Activated naive CD8-positive, alpha-beta T cell treated with anti-CD3 and anti-CD28 coated beads for 36 hours (primary cell): ENCODE results near the gene HIP1. TPM values are rescaled to one million over a fixed set of nuclear protein-coding genes. Genes with fewer than 3 reads are reported as not detected.
"Not testable (repeated sequence)": the region's sequence is repeated elsewhere in the genome, so short reads cannot be mapped to it uniquely, and the experiment has no call there.

Source experiments
- DNase-seq: peaks from one replicate; pipeline ENCODE4 v3.0.0; 2021
- H3K27ac Mint-ChIP-seq: one replicate; pipeline ENCODE4 v1.8.0; 2022; ENCODE audit warnings: mild to moderate bottlenecking, moderate library complexity, mixed read lengths
- H3K27me3 Mint-ChIP-seq: one replicate; pipeline ENCODE4 v1.8.0; 2022; ENCODE audit warnings: mild to moderate bottlenecking, mixed read lengths
- H3K36me3 Mint-ChIP-seq: one replicate; pipeline ENCODE4 v1.8.0; 2021; ENCODE audit warnings: mild to moderate bottlenecking, mixed read lengths
- H3K4me1 Mint-ChIP-seq: one replicate; pipeline ENCODE4 v1.8.0; 2021; ENCODE audit warnings: mixed read lengths
- H3K4me3 Mint-ChIP-seq: one replicate; pipeline ENCODE4 v1.8.0; 2022; ENCODE audit warnings: mild to moderate bottlenecking, moderate library complexity, mixed read lengths
- H3K9me3 Mint-ChIP-seq: one replicate; pipeline ENCODE4 v1.8.0; 2022; ENCODE audit warnings: mixed read lengths
- total RNA-seq, 2 experiments: library from RNA; stranded (reverse); gene quantifications; one replicate each; pipeline ENCODE4 v1.2.3, GENCODE V29; 2021

Gene HIP1
- total RNA-seq, 2 experiments from 2014 or later = 1.4 to 1.9 TPM

- Mint-ChIP-seq H3K27me3 (peaks cover 3% of the 10 kb centered on the region), H3K9me3 (peaks cover 23% of the 10 kb centered on the region), H3K4me3 (no peak overlapping the region), H3K27ac (no peak overlapping the region), H3K4me1 (peaks cover 11% of the 10 kb centered on the region), H3K36me3 (peaks cover 6% of the 10 kb centered on the region)
- DNase-seq = no peak
Observed at GRCh38 chr7:75711656-75712514, 26.9 kb downstream of the HIP1 start.

- DNase-seq = no peak
- Mint-ChIP-seq H3K36me3 (peaks cover 6% of the 10 kb centered on the region), H3K27me3 (peaks cover 3% of the 10 kb centered on the region), H3K27ac (no peak overlapping the region), H3K9me3 (peaks cover 23% of the 10 kb centered on the region), H3K4me3 (no peak overlapping the region), H3K4me1 (peaks cover 11% of the 10 kb centered on the region)
Observed at GRCh38 chr7:75711076-75711475, 27.7 kb downstream of the HIP1 start.

- no peaks in the 10 kb centered on the region for H3K27me3 Mint-ChIP-seq
- no peak for DNase-seq
- no peaks in the 10 kb centered on the region for H3K4me1 Mint-ChIP-seq
- no peak overlapping the region for H3K4me3 Mint-ChIP-seq
- no peaks in the 10 kb centered on the region for H3K36me3 Mint-ChIP-seq
- H3K9me3 Mint-ChIP-seq = peaks cover 11% of the 10 kb centered on the region
- no peak overlapping the region for H3K27ac Mint-ChIP-seq
Observed at GRCh38 chr7:75704928-75705327, 33.8 kb downstream of the HIP1 start.

- Mint-ChIP-seq H3K27me3 (no peaks in the 10 kb centered on the region), H3K4me1 (no peaks in the 10 kb centered on the region), H3K9me3 (no peaks in the 10 kb centered on the region), H3K27ac (no peak overlapping the region), H3K4me3 (no peak overlapping the region), H3K36me3 (no peaks in the 10 kb centered on the region)
- DNase-seq = no peak
Observed at GRCh38 chr7:75702515-75702914, 36.2 kb downstream of the HIP1 start.

GRCh38 chr7:75699993-75700392, 38.7 kb downstream of the HIP1 start:
- DNase-seq = no peak
- Mint-ChIP-seq H3K4me3 (no peak overlapping the region), H3K9me3 (no peaks in the 10 kb centered on the region), H3K4me1 (no peaks in the 10 kb centered on the region), H3K36me3 (no peaks in the 10 kb centered on the region), H3K27me3 (no peaks in the 10 kb centered on the region), H3K27ac (no peak overlapping the region)

GRCh38 chr7:75698358-75698757, 40.4 kb downstream of the HIP1 start:
- no peaks in the 10 kb centered on the region for H3K27me3 Mint-ChIP-seq

GRCh38 chr7:75696263-75697037, 42.3 kb downstream of the HIP1 start:
- Mint-ChIP-seq H3K36me3 (no peaks in the 10 kb centered on the region), H3K4me3 (no peak overlapping the region), H3K27ac (no peak overlapping the region), H3K27me3 (no peaks in the 10 kb centered on the region), H3K9me3 (no peaks in the 10 kb centered on the region), H3K4me1 (no peaks in the 10 kb centered on the region)
- no peak for DNase-seq

More at GRCh38 chr7:75698358-75698757, 40.4 kb downstream of the HIP1 start:
- no peak overlapping the region for H3K4me3 Mint-ChIP-seq
- H3K9me3 Mint-ChIP-seq = no peaks in the 10 kb centered on the region
- no peak overlapping the region for H3K27ac Mint-ChIP-seq
- no peaks in the 10 kb centered on the region for H3K36me3 Mint-ChIP-seq
- DNase-seq = no peak
- H3K4me1 Mint-ChIP-seq = no peaks in the 10 kb centered on the region

- Mint-ChIP-seq H3K27me3 (no peaks in the 10 kb centered on the region), H3K9me3 (no peaks in the 10 kb centered on the region), H3K36me3 (no peaks in the 10 kb centered on the region), H3K27ac (no peak overlapping the region), H3K4me3 (no peak overlapping the region), H3K4me1 (no peaks in the 10 kb centered on the region)
- DNase-seq = no peak
Observed at GRCh38 chr7:75694638-75695399, 43.9 kb downstream of the HIP1 start.

- not testable (repeated sequence) for H3K4me3 Mint-ChIP-seq, H3K9me3 Mint-ChIP-seq, H3K27me3 Mint-ChIP-seq, H3K4me1 Mint-ChIP-seq, H3K27ac Mint-ChIP-seq, DNase-seq, H3K36me3 Mint-ChIP-seq
Observed at GRCh38 chr7:75693668-75694067, 45.1 kb downstream of the HIP1 start.

- Mint-ChIP-seq H3K36me3 (no peaks in the 10 kb centered on the region), H3K27ac (no peak overlapping the region), H3K9me3 (no peaks in the 10 kb centered on the region), H3K27me3 (peaks cover 12% of the 10 kb centered on the region), H3K4me3 (no peak overlapping the region), H3K4me1 (peaks cover 3% of the 10 kb centered on the region)
- no peak for DNase-seq
Observed at GRCh38 chr7:75691793-75692543, 46.8 kb downstream of the HIP1 start.

GRCh38 chr7:75690121-75690523, 48.6 kb downstream of the HIP1 start:
- Mint-ChIP-seq H3K27me3 (peaks cover 12% of the 10 kb centered on the region), H3K4me1 (peaks cover 3% of the 10 kb centered on the region), H3K4me3 (no peak overlapping the region), H3K9me3 (no peaks in the 10 kb centered on the region), H3K36me3 (no peaks in the 10 kb centered on the region), H3K27ac (no peak overlapping the region)
- DNase-seq = no peak

GRCh38 chr7:75689246-75690099, 49.3 kb downstream of the HIP1 start:
- Mint-ChIP-seq H3K36me3 (no peaks in the 10 kb centered on the region), H3K4me3 (no peak overlapping the region), H3K27ac (no peak overlapping the region), H3K4me1 (peaks cover 3% of the 10 kb centered on the region), H3K27me3 (peaks cover 12% of the 10 kb centered on the region), H3K9me3 (no peaks in the 10 kb centered on the region)
- DNase-seq = no peak

GRCh38 chr7:75688200-75689136, 50.3 kb downstream of the HIP1 start:
- Mint-ChIP-seq H3K4me3 (no peak overlapping the region), H3K27ac (no peak overlapping the region), H3K36me3 (no peaks in the 10 kb centered on the region), H3K27me3 (peaks cover 12% of the 10 kb centered on the region), H3K4me1 (peaks cover 3% of the 10 kb centered on the region), H3K9me3 (no peaks in the 10 kb centered on the region)
- DNase-seq = no peak
